NCI-H2171 treated with DMSO at 0.1 percent for 48 hours (cell line): Measurements from ENCODE around the gene FAM241A.

ENCODE experiments used
- DNase-seq: peaks from one replicate; lab custom pipeline; 2025; lab: John Stamatoyannopoulos, UW

Gene FAM241A

DNA sequence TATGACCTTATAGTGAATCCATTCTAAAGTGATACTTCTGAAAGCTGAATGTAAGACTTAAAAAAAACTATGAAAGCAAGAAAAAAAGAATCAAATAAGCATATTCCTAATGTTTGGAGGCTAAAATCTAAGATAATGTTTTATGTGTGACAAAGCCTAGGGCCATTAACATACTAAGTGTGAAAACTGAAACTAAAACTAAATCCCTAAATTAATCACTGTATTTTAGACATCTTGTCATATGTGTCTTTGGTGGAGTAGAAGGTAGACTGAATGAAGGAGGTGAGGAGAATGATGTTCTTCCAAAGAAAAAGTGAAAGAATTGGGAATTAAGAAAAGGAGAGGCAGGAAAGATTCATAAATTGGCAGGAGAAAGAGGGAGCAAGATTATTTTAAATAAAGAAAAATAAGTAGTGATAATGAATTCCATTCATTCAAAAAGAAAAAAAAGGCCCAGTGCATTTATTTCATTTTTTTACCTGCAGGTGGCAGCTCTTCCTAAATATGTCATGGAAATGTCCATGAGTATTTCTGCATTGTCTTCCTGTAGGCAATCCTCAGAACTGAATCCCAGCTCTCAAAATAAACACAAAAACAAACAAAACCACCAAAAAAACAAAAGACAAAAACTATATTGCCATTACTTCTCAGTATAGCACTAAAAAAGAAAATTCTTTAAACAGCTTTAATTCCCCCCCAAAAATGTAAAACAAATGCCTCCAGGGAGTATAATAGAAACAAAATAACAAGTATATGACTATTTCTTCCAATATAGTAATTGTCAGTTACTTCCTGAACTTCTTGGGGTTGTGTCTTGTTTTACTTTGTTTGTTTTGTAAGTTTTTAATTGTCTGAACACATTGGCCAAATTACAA is 69.4 kb downstream of the FAM241A start:
- peak; percentile 37 for DNase-seq

DNA sequence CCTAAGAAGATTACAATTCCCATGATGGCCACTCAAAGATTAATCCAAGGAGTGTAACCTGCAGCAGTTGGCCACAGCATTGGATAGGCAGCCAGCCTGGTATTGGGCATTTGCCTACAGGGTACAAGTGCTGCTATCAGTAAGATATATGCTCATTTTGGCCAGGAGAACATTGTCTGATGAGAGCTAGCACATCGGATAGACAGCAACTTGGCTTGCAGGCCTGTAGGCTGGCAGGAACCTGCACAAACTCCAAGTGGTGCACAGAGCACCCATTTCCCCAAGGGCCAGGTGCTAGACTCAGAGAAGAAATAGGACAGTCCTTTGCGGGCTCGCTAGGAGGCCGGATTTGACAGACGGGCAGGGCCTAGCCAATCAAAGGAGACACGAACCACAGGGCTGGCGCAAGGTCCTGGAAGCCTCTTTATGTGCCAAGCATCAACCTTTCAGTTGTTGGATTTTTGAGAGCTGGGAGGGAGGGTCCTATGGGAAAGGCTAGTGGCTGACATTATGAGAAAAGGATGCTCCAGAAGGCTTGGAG is 74.6 kb downstream of the FAM241A start:
- DNase-seq = no peak

- no peak for DNase-seq
Observed at GRCh38 chr4:112222219-112222955, 77.1 kb downstream of the FAM241A start.

- no peak for DNase-seq
Observed at GRCh38 chr4:112225157-112225556, 79.9 kb downstream of the FAM241A start.

DNA sequence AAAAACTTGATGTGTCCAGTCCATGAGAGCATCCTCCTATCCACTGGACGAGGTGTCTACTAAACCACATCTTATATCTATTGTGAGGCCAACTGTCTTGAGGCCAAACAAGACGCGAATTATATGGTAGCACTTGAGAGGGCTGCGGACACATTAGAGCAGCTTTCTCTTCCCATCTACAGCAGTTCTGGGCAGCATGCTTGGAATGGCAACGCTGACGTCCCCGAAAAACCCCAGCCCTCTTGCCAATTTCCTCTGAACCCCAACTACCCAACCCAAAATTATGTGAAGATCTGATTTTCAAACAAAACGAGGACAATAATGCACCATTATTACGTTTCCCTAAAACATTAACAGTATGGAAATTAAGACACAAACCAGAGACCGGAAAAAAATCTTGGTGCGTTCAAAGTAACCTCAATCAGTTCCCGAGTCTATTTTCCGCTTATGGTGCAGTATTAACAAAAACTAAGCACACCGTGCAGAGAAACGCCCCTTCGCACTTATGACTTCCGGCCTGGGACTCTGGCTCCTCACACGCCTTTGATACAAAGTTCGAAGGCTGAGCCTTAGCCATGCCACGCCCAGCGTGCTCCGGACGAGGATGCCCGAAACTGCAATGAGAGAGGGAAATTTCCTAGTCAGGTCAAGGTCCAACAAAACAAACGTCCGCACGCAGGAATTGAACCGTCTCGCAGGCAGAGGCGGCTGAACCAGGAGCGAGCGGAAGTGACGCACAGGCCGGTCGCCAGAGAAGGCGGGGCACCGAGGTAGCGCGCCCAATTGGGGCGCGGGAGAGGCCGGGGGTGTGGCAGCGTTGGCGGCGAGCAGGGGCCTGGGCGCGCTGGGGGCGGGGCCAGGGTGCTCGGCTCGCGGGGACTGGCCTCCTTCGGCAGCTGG is 85.9 kb downstream of the FAM241A start:
- DNase-seq = peak; percentile 85

DNA sequence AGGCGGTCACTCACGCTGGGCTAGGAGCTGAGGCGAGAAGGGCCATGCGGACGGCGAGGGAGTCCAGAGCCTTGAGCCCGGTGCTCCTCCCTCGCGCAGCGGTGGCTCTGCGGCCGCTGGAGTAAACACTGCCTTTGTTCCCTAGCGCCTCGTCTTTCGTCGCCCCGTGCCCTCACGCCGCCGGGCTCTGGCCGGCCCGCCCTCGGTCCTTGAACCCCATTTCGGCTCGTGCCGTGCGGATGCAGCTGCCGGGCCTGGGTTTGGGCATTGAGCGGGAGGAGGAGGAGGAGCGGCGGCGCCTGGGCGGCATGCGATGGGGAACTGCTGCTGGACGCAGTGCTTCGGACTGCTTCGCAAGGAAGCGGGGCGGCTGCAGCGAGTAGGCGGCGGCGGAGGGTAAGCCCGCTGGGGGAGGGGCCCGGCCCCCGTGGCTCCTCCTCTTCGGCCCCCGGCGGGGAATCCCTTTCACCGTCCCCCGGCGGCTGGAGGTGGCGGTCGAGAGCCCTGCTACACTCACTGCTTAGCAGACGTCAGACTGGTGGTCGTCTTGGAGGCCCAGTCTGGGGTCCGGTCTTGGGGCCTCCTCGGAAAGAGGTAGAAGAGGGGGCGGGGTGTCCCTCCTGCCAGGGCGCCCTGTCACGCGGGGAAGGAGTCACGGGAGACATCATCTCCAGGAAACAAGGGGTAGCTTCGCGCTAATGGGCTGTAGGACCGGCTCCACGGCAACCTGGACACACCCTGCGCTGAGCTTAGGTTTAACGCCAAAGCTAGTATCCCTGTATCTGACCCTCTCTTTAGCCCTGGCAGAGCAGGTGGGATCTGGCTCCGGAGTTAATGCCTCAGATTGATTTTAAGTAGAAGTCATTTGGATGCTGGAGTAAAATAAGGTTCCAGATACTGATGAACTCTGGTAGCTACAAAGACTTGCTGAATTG is 86.8 kb downstream of the FAM241A start, which contains the start of gene AP1AR:
TSS of gene AP1AR (plus strand) at position 9 of the 935 bp plus-strand sequence. CDS start at position 314, 305 bp downstream.
- peak; percentile 42 for DNase-seq

DNA sequence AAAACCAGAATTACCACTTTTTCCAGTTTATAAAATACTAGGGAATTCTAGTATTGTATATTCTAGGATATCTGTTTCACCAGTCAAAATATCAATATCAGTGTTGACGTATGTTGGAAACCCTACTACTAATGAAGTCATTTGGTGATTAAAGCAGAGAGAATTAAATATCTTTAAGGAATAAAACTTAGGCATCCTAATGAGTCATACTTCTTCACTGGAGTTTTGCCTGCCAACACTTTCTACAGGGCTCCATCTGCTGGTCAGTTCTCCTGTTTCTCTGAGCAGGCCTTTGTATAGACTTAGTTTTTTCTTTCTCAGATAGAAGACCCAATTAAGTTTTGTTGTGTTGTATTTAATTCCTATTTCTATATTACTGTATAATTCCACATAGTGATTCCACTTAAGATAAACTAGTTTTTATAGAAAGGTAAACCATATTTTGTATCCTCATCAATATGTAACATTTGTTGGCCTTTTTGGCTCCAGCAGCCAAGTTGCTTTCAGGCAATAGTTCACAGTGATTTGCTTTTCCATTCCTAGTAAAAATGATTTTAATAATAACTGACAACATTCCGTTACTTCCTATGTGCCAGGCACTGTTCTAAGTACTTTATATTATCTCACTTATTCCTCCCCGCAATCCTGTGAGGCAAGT is 89.8 kb downstream of the FAM241A start:
- DNase-seq = peak; percentile 33

GRCh38 chr4:112236040-112236439 is 90.8 kb downstream of the FAM241A start:
- DNase-seq = no peak

DNA sequence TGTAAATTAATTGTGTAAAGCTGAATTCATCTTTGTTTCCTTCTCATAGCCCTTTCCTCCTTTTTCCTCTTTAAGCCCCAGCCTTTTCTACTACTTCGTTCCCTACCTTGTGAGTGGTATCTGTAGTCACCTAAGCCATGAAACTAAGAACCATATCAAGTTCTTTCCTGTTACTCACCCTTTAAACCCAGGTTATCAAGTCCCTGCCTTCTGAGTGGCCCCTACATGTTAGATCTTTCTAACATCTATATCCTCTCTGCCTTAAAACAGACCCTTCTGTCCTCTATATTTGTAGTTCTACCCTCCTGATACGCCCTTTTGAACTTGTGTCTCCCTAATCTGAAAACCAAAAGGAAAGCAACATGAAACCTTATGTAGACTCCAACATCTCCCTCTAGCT is 93.6 kb downstream of the FAM241A start:
- DNase-seq = no peak
